Spinal cord (tissue), 10 donors: ENCODE results near the gene LRRC51. TPM values are rescaled to one million over a fixed set of nuclear protein-coding genes. Genes with fewer than 3 reads are reported as not detected.

ENCODE experiments used
- DNase-seq, 6 donors: peaks; one replicate each; pipeline versions ENCODE4 v3.0.0 to v3.0.0-alpha.2; 2013 to 2015; ENCODE audit warnings: low spot score in 6 of 6, low read depth in 4 of 6
- H3K27ac ChIP-seq: one replicate; pipeline ENCODE4 v1.5.1; 2013; ENCODE audit warnings: low read depth, low read length, control low read depth
- H3K27me3 ChIP-seq: one replicate; pipeline ENCODE4 v1.6.1; 2013; ENCODE audit warnings: low read length; ENCODE audit not compliant: control insufficient read depth, insufficient read depth
- H3K36me3 ChIP-seq: one replicate; pipeline ENCODE4 v1.6.1; 2013; ENCODE audit warnings: low read length; ENCODE audit not compliant: control insufficient read depth, insufficient read depth
- H3K4me1 ChIP-seq: one replicate; pipeline ENCODE4 v1.6.1; 2013; ENCODE audit warnings: low read length; ENCODE audit not compliant: control insufficient read depth, insufficient read depth
- H3K4me3 ChIP-seq: one replicate; pipeline ENCODE4 v1.5.1; 2013; ENCODE audit warnings: low read depth, low read length, control low read depth
- H3K9me3 ChIP-seq: one replicate; pipeline ENCODE4 v1.6.1; 2013; ENCODE audit warnings: low read length; ENCODE audit not compliant: control insufficient read depth, insufficient read depth
- WGBS: methylation state at CpG from one replicate; pipeline ENCODE4 v1.1.5; 2013; ENCODE audit warnings: missing lambda C conversion rate; ENCODE audit not compliant: insufficient coverage; 5-methylcytosine and 5-hydroxymethylcytosine counted together
- polyA plus RNA-seq, 2 donors: library from polyadenylated mRNA; unstranded; fragments of 120-200 nt; gene quantifications; one replicate each; pipeline ENCODE4 v1.2.1, GENCODE V29; 2013; ENCODE audit not compliant: insufficient read length in 2 of 2
- total RNA-seq, 2 donors: library from RNA; depleted of rRNA in 1 of 2; stranded (reverse); fragments of 120-200 nt in 1 of 2; fragments of >200 nt in 1 of 2; gene quantifications; one replicate each; pipeline versions ENCODE4 v1.2.3 to v1.2.4, GENCODE V29; 2013 to 2014
- donor health status: healthy.

LRRC51 gene
- total and polyA plus RNA-seq, 4 donors, result 11.6 to 31.9 (median 25.9) TPM

DNA sequence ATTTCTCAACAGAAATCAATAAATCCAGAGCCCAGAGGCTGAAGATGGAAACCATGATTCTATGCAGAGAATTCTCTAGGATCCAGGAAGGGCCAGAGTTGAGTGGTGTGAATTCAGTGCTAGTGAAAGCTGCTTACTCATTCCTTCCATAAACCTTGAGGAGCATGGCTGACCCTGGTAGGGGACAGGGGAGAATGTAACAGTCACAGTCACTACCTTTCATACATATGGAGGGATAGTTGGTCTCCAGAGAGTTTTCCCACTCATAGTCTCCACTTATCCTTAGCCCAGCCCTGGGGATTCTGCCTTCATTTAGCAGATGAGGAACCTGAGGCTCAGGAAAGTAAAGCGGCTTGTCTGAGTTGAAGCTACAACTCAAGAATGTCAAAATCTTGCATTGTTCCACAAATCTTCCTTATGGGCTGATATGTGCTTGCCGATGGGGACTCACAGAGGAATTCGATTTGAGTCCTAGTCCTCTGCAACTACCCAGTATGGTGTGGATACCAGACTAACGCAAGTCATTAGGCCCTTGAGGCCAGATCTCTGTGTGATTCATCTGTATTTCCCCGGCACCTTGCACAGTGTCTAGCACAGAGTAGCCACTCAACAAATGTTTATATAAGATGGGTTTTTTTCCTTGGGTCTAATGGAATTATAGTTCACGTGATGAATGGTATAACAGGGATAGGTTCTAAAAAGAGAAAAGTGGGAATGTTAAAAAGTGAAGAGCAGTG is 35.5 kb downstream of the LRRC51 start:
- Histone ChIP-seq H3K4me3 (no peak overlapping the region), H3K9me3 (no peaks in the 10 kb centered on the region), H3K4me1 (peaks cover 10% of the 10 kb centered on the region), H3K27ac (no peak overlapping the region), H3K36me3 (no peaks in the 10 kb centered on the region), H3K27me3 (peaks cover 6% of the 10 kb centered on the region)
- DNase-seq, result no peak
- 93% methylated on average over 4 of the region's 6 CpGs for WGBS

DNA sequence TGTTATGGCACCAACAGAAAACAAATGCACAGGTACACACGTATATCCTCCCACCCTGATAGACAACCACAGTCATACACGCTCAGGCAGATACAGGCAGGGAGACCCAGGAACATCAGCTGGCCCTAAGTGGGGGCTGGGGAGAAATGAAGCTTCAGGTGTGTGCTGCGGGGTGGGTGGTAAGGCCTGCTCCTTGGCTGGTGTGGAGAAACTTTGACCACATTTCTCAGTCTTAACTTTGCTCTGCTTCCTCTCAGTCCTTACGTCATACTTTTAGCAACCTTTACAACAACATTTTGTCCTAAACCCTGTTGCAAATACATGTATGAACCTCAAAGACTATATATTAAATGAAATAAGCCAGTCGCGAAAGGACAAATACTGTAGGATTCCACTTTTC is 38.5 kb downstream of the LRRC51 start:
- H3K27me3 ChIP-seq, result peaks cover 6% of the 10 kb centered on the region
- DNase-seq, result no peak
- H3K9me3 ChIP-seq, result no peaks in the 10 kb centered on the region
- no CpG with 5 or more reads among the region's 6 CpGs for WGBS
- no peaks in the 10 kb centered on the region for H3K4me1 ChIP-seq
- H3K4me3 ChIP-seq, result no peak overlapping the region
- H3K27ac ChIP-seq, result no peak overlapping the region
- H3K36me3 ChIP-seq, result no peaks in the 10 kb centered on the region

DNA sequence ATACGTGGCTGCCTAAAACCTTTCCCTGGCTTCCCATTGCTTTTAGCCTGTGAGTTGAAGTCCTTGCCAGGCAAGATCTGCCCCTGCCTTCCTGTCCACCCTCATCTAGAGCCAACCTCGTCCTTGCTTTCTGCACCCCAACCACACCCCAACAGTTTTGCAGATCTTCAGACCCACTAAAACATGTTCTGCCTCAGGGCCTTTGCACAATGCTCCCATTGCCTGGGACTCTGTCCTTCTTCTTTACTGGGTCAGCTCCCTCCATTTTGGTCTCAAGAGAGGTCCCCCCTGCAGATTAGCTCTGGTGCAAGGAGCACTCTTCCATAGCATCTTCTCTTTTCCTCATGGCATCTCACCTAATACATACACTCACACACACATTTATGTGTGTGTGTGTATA is 40.3 kb downstream of the LRRC51 start:
- no peaks in the 10 kb centered on the region for H3K36me3 ChIP-seq
- DNase-seq, result no peak
- no peaks in the 10 kb centered on the region for H3K27me3 ChIP-seq
- no peaks in the 10 kb centered on the region for H3K9me3 ChIP-seq
- H3K27ac ChIP-seq, result no peak overlapping the region
- H3K4me3 ChIP-seq, result no peak overlapping the region
- no peaks in the 10 kb centered on the region for H3K4me1 ChIP-seq
- WGBS, result 85% methylated on average over 2 of the region's 2 CpGs

DNA sequence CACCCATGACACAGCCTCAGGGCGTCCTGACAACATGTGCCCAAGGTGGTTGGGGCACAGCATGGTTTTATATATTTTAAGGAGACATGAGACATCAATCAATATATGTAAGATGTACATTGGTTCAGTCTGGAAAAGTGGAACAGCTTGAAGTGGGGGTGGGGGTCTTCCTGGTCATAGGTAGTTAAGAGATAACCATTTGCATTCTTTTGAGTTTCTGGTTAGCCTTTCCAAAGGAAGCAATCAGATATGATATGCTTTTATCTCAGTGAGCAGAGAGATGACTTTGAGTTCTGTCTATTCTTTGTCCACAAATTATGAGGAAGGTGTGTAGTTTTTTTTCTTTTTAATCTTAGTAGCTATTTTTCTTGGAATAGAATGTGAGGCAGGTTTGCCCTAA is 42.0 kb downstream of the LRRC51 start:
- Histone ChIP-seq H3K36me3 (no peaks in the 10 kb centered on the region), H3K27me3 (no peaks in the 10 kb centered on the region), H3K9me3 (no peaks in the 10 kb centered on the region), H3K4me1 (no peaks in the 10 kb centered on the region), H3K4me3 (no peak overlapping the region), H3K27ac (no peak overlapping the region)
- no peak for DNase-seq
- no CpG with 5 or more reads among the region's 1 CpG for WGBS

DNA sequence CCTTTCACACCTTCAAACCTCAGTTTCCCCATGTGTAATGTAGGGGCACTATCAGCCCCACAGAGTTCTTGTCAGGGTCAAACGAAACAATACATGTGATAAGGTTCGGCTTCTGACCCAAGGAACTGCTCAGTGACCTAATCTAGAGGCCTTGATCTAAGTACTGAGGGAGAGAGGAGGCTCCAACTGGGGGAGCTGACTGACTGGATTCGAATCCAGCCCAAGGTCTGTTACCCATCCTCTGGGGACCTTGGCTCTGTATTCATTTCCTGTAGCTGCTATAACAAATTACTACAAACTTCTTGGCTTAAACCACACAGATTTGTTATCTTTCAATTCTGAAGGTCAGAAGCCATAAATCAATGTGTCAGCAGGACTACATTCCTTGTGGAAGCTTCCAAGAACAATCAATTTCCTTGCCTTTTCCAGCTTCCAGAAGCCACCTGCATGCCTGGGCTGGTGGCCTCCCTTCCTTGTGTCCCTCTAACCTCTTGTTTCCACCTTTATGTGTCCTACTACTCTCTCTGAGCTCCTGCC is 42.5 kb downstream of the LRRC51 start:
- H3K9me3 ChIP-seq, result no peaks in the 10 kb centered on the region
- 87% methylated on average over 2 of the region's 3 CpGs for WGBS
- DNase-seq, result no peak
- no peak overlapping the region for H3K4me3 ChIP-seq
- H3K4me1 ChIP-seq, result no peaks in the 10 kb centered on the region
- H3K27ac ChIP-seq, result no peak overlapping the region
- H3K36me3 ChIP-seq, result no peaks in the 10 kb centered on the region
- no peaks in the 10 kb centered on the region for H3K27me3 ChIP-seq

DNA sequence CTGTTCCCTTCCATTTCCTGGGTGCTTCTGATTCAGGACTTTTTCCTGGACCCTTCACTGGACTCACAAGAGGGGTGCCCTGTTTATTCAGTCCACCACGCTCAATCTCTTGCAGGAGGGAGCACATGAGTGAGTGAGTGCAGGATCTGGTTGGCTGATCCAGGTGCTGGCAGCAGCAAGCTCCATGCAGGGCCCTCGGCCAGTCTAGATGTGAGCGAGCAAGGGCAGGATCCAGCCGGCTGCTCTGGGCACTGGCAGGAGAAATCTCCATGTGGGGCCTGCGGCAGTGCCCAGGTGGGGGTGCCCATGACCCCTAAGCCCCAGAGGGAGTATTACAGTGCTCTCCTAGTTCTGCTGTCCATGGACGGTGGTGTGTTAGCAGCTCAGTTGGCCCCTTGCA is 43.4 kb downstream of the LRRC51 start:
- H3K9me3 ChIP-seq, result peaks cover 2% of the 10 kb centered on the region
- no peak overlapping the region for H3K4me3 ChIP-seq
- no peak for DNase-seq
- no peaks in the 10 kb centered on the region for H3K36me3 ChIP-seq
- WGBS, result 85% methylated on average over 6 of the region's 6 CpGs
- no peak overlapping the region for H3K27ac ChIP-seq
- no peaks in the 10 kb centered on the region for H3K4me1 ChIP-seq
- no peaks in the 10 kb centered on the region for H3K27me3 ChIP-seq

DNA sequence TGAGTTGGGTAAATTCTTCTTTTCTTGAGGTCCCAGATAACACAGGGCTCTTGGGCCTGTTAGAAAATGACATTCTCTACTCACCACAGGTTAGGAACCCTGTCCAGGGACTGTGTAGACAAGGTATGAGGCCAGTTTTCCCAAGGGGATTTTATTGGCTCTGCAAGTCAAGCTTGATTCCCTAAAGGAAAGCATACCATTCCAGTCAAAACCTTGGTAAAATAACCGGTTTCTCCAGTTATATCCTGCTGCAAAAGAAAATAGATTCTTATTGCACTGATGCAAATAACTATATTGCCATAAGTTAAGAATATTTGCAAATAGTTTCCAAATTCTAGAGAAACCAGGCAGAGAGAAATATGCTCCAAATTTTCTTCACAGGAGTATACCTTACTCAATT is 45.3 kb downstream of the LRRC51 start:
- Histone ChIP-seq H3K27me3 (peaks cover 1% of the 10 kb centered on the region), H3K9me3 (peaks cover 2% of the 10 kb centered on the region), H3K36me3 (no peaks in the 10 kb centered on the region), H3K4me1 (no peaks in the 10 kb centered on the region), H3K27ac (no peak overlapping the region), H3K4me3 (no peak overlapping the region)
- DNase-seq, result no peak
- no CpG with 5 or more reads among the region's 1 CpG for WGBS

DNA sequence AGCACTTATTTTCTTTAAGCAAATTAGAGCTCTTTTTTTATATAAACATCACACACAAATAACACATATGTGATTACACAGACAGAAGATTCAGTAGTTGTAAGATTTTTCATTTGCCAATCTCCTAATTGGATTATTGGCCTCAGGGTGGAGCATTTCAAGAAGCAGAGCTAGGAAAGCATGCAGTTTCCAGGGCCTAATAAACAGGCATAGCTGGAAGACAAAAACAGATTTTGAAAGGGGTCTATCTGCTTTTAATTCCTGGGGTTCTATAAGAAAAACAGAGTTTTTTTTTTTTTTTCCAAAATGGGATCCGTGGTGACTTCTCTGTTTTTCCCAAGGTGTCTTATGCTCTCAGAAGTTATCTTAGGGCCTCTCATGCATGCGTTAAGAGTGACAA is 47.3 kb downstream of the LRRC51 start:
- WGBS, result no CpG with 5 or more reads among the region's 2 CpGs
- DNase-seq, result no peak

DNA sequence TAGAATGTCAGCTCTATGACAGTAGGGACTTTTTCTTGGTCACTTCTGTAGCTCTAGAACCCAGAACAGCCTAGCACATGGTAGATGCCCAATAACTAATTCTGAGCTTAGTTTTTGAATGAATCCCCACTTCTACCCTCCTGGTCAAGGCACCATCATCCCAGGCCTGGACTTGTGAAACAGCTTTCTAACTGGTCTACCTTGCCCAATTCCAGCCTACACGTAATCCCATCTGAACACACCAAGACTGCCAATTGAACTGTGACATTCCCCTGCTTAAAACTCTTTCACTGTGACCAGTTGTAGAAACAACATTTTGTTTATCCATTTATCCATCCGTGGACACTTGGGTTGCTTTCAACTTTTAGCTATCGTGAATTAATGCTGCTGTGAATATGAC is 48.7 kb downstream of the LRRC51 start:
- 90% methylated on average over 2 of the region's 3 CpGs for WGBS
- H3K27me3 ChIP-seq, result peaks cover 2% of the 10 kb centered on the region

More for the DNA sequence above, 47.3 kb downstream of the LRRC51 start:
- no peaks in the 10 kb centered on the region for H3K36me3 ChIP-seq
- H3K4me1 ChIP-seq, result no peaks in the 10 kb centered on the region
- H3K27me3 ChIP-seq, result peaks cover 2% of the 10 kb centered on the region
- no peak overlapping the region for H3K27ac ChIP-seq
- no peak overlapping the region for H3K4me3 ChIP-seq
- peaks cover 2% of the 10 kb centered on the region for H3K9me3 ChIP-seq

DNA sequence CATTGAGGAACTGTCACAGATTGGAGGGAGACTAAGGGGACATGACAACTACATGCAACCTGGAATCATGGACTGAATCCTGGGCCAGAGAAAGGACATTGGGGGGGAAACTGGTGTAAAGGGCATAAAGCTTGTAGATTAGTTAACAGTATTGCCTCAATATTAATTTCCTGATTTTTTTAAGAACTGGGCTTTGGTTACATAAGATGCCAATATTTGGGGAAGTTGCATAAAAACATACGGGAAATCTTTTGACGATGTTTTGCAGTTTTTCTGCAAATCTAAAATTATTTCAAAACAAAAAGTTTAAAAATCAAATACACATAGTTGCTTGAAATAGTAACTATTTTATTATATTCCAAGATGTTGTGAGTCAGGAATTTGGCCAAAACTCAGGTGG is 52.0 kb downstream of the LRRC51 start:
- H3K27me3 ChIP-seq, result peaks cover 2% of the 10 kb centered on the region
- no peak overlapping the region for H3K27ac ChIP-seq
- no peaks in the 10 kb centered on the region for H3K36me3 ChIP-seq
- H3K9me3 ChIP-seq, result peaks cover 2% of the 10 kb centered on the region
- H3K4me1 ChIP-seq, result no peaks in the 10 kb centered on the region
- no CpG with 5 or more reads among the region's 2 CpGs for WGBS
- DNase-seq, result no peak
- H3K4me3 ChIP-seq, result no peak overlapping the region

More for the DNA sequence above, 48.7 kb downstream of the LRRC51 start:
- Histone ChIP-seq H3K4me3 (no peak overlapping the region), H3K9me3 (peaks cover 2% of the 10 kb centered on the region), H3K27ac (no peak overlapping the region), H3K36me3 (no peaks in the 10 kb centered on the region), H3K4me1 (no peaks in the 10 kb centered on the region)
- DNase-seq, result no peak
